Lower leg skin (tissue), 4 donors: ENCODE data around the gene ZC3H6. TPM values are rescaled to one million over a fixed set of nuclear protein-coding genes. Genes with fewer than 3 reads are reported as not detected.

ENCODE experiments used
- DNase-seq, 2 donors: peaks; one replicate each; pipeline ENCODE4 v3.0.0-alpha.2; 2019; ENCODE audit warnings: low spot score in 2 of 2
- H3K4me3 ChIP-seq: fragments of 200-600 bp; sonication (generic); 2 replicates; pipeline ENCODE4 v1.5.1; 2017; ENCODE audit warnings: mild to moderate bottlenecking, low read depth; ENCODE audit not compliant: poor library complexity, severe bottlenecking
- POLR2A ChIP-seq, 2 donors: fragments of 450-650 bp; IDR thresholded peaks; one replicate each; pipeline ENCODE4 v1.6.1; 2016 to 2017; ENCODE audit warnings: antibody characterized with exemption in 2 of 2, mild to moderate bottlenecking in 1 of 2, moderate library complexity in 1 of 2
- WGBS, 2 donors: methylation state at CpG; one replicate each; pipeline ENCODE4 v1.1.5; 2018; 5-methylcytosine and 5-hydroxymethylcytosine counted together
- intact Hi-C: fragments of 100-400 bp; cut with DNase I; formaldehyde crosslinking; loops from one replicate; pipeline ENCODE4 v1.15.0; 2023; ENCODE audit warnings: low total_unique reads
- total RNA-seq, 4 donors: library from RNA; depleted of rRNA; stranded (reverse); fragments of >200 nt; gene quantifications; one replicate each; pipeline ENCODE4 v1.1.0, GENCODE V29; 2016
- TF ChIP-seq, protein P1 (sequence below), 3 donors: fragments of 450-650 bp; IDR thresholded peaks; one replicate each; pipeline ENCODE4 v1.5.1; 2016; ENCODE audit warnings: antibody characterized with exemption in 3 of 3, mild to moderate bottlenecking in 3 of 3, moderate library complexity in 2 of 3

The ZC3H6 gene
- total RNA-seq, 4 donors from 2014 or later: 9.7 to 24.4 (median 12.6) TPM

DNA sequence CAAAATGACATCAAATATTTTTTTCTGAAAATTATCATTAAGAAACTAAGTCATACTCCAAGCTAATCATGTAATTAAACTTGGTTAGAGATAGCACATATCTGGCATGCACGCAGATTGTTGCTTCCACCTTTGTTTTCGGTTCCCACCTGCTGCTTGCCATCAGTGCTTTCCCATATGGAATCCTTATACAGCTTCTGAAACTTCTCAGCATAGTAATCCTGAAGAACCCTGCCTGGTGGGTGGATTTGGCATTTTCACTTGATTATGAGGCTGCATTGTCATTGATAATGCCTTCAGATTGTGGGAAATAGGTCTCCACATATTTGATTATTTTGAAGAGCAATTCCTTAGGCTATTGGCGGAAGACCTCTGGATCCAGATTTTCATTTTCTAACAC lies 47.5 kb downstream of the ZC3H6 start:
- H3K4me3 ChIP-seq: no peak overlapping the region
- no peak for TF ChIP-seq POLR2A (IDR thresholded peaks at IDR 0.05)
- TF ChIP-seq, protein P1, sequence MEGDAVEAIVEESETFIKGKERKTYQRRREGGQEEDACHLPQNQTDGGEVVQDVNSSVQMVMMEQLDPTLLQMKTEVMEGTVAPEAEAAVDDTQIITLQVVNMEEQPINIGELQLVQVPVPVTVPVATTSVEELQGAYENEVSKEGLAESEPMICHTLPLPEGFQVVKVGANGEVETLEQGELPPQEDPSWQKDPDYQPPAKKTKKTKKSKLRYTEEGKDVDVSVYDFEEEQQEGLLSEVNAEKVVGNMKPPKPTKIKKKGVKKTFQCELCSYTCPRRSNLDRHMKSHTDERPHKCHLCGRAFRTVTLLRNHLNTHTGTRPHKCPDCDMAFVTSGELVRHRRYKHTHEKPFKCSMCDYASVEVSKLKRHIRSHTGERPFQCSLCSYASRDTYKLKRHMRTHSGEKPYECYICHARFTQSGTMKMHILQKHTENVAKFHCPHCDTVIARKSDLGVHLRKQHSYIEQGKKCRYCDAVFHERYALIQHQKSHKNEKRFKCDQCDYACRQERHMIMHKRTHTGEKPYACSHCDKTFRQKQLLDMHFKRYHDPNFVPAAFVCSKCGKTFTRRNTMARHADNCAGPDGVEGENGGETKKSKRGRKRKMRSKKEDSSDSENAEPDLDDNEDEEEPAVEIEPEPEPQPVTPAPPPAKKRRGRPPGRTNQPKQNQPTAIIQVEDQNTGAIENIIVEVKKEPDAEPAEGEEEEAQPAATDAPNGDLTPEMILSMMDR (IDR thresholded peaks at IDR 0.05): no peak
- no peak for DNase-seq
- 86 to 96% methylated on average over 3 of the region's 3 CpGs for WGBS, 2 donors
- intact Hi-C loops: no loop called here

DNA sequence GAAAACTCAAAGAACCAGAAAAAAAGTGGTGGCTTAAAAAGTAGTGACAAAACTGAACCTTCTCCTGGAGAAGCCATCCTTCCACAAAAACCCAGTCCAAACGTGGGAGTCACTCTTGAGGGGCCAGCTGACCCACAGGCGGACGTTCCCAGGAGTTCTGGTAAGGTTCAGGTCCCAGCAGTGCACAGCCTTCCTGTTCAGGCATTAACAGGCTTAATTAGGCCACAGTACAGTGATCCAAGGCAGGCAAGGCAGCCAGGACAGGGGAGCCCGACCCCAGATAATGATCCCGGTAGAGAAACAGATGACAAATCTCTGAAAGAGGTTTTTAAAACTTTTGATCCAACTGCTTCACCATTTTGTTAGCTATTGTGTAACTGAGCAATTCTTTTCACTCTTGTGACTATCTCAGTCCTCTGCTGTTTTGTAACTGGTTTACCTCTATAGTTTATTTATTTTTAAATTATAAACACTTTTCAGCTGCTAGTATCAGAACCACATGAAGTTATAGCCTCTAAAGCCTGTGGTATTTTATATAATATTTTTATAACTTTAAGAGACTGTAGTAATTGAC lies 56.8 kb downstream of the ZC3H6 start:
- WGBS, 2 donors: 87 to 89% methylated on average over 5 of the region's 5 CpGs
- DNase-seq: no peak
- TF ChIP-seq POLR2A (IDR thresholded peaks at IDR 0.05): no peak
- TF ChIP-seq, protein P1 (IDR thresholded peaks at IDR 0.05): no peak
- no peak overlapping the region for H3K4me3 ChIP-seq
- intact Hi-C loops: no loop called here

DNA sequence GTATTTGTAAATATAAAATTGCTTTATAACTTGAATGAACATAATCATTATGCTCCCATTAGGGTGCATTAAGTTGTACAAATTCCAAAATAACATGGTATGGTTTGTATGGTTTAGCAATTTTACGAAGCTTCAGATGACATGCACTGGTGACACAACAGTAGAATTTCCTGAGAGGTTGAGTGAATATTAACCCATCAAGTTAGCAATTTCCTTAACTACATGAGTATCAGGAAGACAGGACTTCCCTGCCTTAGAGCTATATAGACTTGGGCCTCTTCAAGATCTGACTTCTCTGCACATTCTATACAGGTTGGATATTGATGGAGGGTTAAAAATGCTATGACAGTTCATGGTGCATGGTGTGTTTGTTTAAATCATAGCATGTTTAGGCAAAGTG lies 60.2 kb downstream of the ZC3H6 start:
- no peak overlapping the region for H3K4me3 ChIP-seq
- DNase-seq: no peak
- intact Hi-C loops: no loop called here
- TF ChIP-seq, protein P1 (IDR thresholded peaks at IDR 0.05): no peak
- TF ChIP-seq POLR2A (IDR thresholded peaks at IDR 0.05): no peak
- WGBS, 2 donors: 87 to 90% methylated on average over 1 of the region's 1 CpG

DNA sequence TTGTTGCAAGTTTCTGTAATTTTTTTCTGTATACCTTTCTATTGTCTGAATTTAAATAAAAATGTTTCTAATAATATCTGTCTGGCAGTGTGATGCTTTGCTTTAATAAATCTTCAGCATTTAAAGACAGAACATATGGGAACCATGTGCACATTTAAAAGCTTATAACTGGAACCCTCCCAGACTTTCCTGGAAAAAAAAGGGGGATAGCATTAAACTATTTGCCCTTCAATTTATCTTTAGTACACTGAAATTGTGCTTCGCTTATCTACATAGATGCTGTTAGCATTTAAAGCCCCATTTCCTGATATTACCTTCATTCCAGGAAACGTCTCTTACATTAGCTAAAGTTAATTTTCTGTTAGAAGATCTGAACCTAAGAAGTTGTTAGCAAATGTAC lies 64.6 kb downstream of the ZC3H6 start:
- TF ChIP-seq, protein P1 (IDR thresholded peaks at IDR 0.05): no peak
- TF ChIP-seq POLR2A (IDR thresholded peaks at IDR 0.05): no peak
- no peak for DNase-seq
- WGBS, 2 donors: 68 to 83% methylated on average over 2 of the region's 2 CpGs
- H3K4me3 ChIP-seq: no peak overlapping the region
- intact Hi-C loops: no loop called here

DNA sequence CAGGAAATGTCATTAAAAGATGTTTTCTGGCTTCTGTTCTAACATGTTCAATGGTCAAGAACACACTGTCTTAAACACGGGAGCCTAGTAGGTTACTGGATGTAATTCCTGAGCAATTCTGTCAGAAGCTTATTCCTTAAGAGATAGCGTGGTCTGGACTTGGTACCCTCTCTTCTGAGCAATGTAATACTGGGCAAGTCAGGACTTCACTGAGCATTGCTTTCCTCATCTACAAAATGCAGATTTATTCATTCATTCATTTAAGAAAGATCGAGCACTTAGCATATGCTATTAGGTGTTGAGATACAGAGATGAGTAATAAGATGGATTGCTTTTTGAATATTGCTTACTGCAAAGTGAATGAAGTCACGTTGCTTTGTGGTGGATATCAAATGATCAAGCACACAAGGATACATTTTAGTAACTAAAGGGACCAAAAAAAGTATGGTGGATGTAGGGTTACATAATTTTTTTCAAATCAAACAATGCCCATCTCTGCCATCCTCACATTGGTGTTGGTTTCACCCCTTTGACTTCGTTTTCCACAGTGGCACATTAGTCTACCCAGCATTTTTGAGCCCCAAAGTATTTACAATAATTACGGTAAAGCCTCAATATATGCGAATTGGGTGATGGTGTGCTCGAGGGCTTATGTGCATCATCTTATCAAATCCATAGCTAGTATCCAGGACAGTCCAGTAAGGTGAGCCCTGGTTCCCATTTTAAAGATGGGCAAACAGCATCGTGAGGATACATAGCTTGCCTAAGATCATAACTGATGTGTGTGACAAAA lies 65.3 kb downstream of the ZC3H6 start:
- no peak for TF ChIP-seq POLR2A (IDR thresholded peaks at IDR 0.05)
- TF ChIP-seq, protein P1 (IDR thresholded peaks at IDR 0.05): no peak
- intact Hi-C loops: no loop called here
- 84 to 85% methylated on average over 9 of the region's 9 CpGs for WGBS, 2 donors
- no peak for DNase-seq
- H3K4me3 ChIP-seq: no peak overlapping the region
